Neuronal stem cell (in vitro differentiated cells): ENCODE data around the gene FRRS1L. TPM values are rescaled to one million over a fixed set of nuclear protein-coding genes. Genes with fewer than 3 reads are reported as not detected.

ENCODE experiments used
- DNase-seq: peaks from one replicate; pipeline ENCODE4 v3.0.0-alpha.2; 2013; ENCODE audit warnings: low spot score
- H2AFZ ChIP-seq: one replicate; pipeline ENCODE4 v1.6.1; 2013; ENCODE audit warnings: mild to moderate bottlenecking, low read length, inconsistent platforms
- H2AK5ac ChIP-seq: 2 replicates; pipeline ENCODE4 v1.6.1; 2013; ENCODE audit warnings: low read depth, mild to moderate bottlenecking, inconsistent platforms, low read length, moderate library complexity, mixed read lengths
- H2BK120ac ChIP-seq: 2 replicates; pipeline ENCODE4 v1.6.1; 2013; ENCODE audit warnings: low read depth, mild to moderate bottlenecking, inconsistent platforms, low read length, moderate library complexity, mixed read lengths
- H2BK12ac ChIP-seq: one replicate; pipeline ENCODE4 v1.6.1; 2013; ENCODE audit warnings: low read length, inconsistent platforms
- H2BK15ac ChIP-seq: 2 replicates; pipeline ENCODE4 v1.6.1; 2013; ENCODE audit warnings: mild to moderate bottlenecking, low read length, inconsistent platforms, mixed read lengths
- H2BK5ac ChIP-seq: one replicate; pipeline ENCODE4 v1.6.1; 2013; ENCODE audit warnings: inconsistent platforms, mild to moderate bottlenecking, low read length, moderate library complexity
- H3K14ac ChIP-seq: one replicate; pipeline ENCODE4 v1.6.1; 2013; ENCODE audit warnings: low read length, inconsistent platforms
- H3K18ac ChIP-seq: 2 replicates; pipeline ENCODE4 v1.6.1; 2013; ENCODE audit warnings: low read length, inconsistent platforms
- H3K23ac ChIP-seq: 2 replicates; pipeline ENCODE4 v1.6.1; 2013; ENCODE audit warnings: low read depth, mild to moderate bottlenecking, mixed read lengths, low read length, inconsistent platforms; ENCODE audit not compliant: poor library complexity
- H3K27ac ChIP-seq: replicated peaks from 3 replicates; pipeline ENCODE4 v1.5.1; 2013; ENCODE audit warnings: low read length, inconsistent platforms
- H3K27me3 ChIP-seq, 3 experiments: 2 replicates each; pipeline ENCODE4 v1.6.1; 2013; ENCODE audit warnings: low read length in 3 of 3, mild to moderate bottlenecking in 2 of 3, inconsistent platforms in 1 of 3, low read depth in 1 of 3, mixed read lengths in 1 of 3, moderate library complexity in 1 of 3; ENCODE audit not compliant: control insufficient read depth in 3 of 3, insufficient read depth in 3 of 3
- H3K36me3 ChIP-seq, 2 donors: replicated peaks in 1 of 2; 2 replicates each; pipeline ENCODE4 v1.6.1; 2013; ENCODE audit warnings: low read length in 2 of 2; ENCODE audit not compliant: control insufficient read depth in 2 of 2, insufficient read depth in 2 of 2
- H3K4ac ChIP-seq: 2 replicates; pipeline ENCODE4 v1.6.1; 2013; ENCODE audit warnings: inconsistent platforms, mild to moderate bottlenecking, low read length, moderate library complexity
- H3K4me1 ChIP-seq, 2 donors: 1 replicate in 1 of 2; 2 replicates in 1 of 2; pipeline ENCODE4 v1.6.1; 2013; ENCODE audit warnings: low read length in 2 of 2, low read depth in 1 of 2; ENCODE audit not compliant: control insufficient read depth in 2 of 2, insufficient read depth in 1 of 2
- H3K4me2 ChIP-seq: one replicate; pipeline ENCODE4 v1.6.1; 2013; ENCODE audit warnings: mild to moderate bottlenecking, low read length, inconsistent platforms; ENCODE audit not compliant: insufficient read depth, poor library complexity, severe bottlenecking
- H3K4me3 ChIP-seq, 2 donors: 2 replicates each; pipeline ENCODE4 v1.5.1; 2013; ENCODE audit warnings: low read length in 2 of 2, mild to moderate bottlenecking in 2 of 2, inconsistent platforms in 1 of 2, moderate library complexity in 1 of 2
- H3K79me1 ChIP-seq: one replicate; pipeline ENCODE4 v1.6.1; 2013; ENCODE audit warnings: low read depth, mild to moderate bottlenecking, inconsistent platforms, low read length, moderate library complexity
- H3K9ac ChIP-seq: one replicate; pipeline ENCODE4 v1.6.1; 2013; ENCODE audit warnings: mild to moderate bottlenecking, low read depth, low read length, inconsistent platforms; ENCODE audit not compliant: poor library complexity
- H3K9me3 ChIP-seq, 2 donors: replicated peaks in 1 of 2; 2 replicates each; pipeline versions ENCODE3 to v1.6.1; 2013; ENCODE audit warnings: low read length in 2 of 2, mild to moderate bottlenecking in 2 of 2, inconsistent platforms in 1 of 2, low read depth in 1 of 2, mixed read lengths in 1 of 2, moderate library complexity in 1 of 2; ENCODE audit not compliant: control insufficient read depth in 2 of 2, insufficient read depth in 1 of 2
- H4K8ac ChIP-seq: one replicate; pipeline ENCODE4 v1.6.1; 2013; ENCODE audit warnings: low read depth, mild to moderate bottlenecking, inconsistent platforms, low read length, moderate library complexity
- H4K91ac ChIP-seq: one replicate; pipeline ENCODE4 v1.6.1; 2013; ENCODE audit warnings: low read length, low read depth, mild to moderate bottlenecking, inconsistent platforms; ENCODE audit not compliant: poor library complexity
- WGBS, 2 donors: extraction: QIAGEN DNeasy Blood & Tissue Kit; methylation state at CpG; one replicate each; pipeline ENCODE4 v1.1.7; 2013; ENCODE audit warnings: missing lambda C conversion rate in 2 of 2, mixed read lengths in 1 of 2; ENCODE audit not compliant: insufficient read length in 2 of 2, insufficient replicate concordance in 1 of 2; ENCODE audit errors: extremely low coverage in 2 of 2; 5-methylcytosine and 5-hydroxymethylcytosine counted together
- small RNA-seq: library from polyadenylated mRNA; stranded (forward); fragments of <200 nt; extraction: miRNeasy Mini kit (QIAGEN cat#:217004); gene quantifications from one replicate; pipeline ENCODE3, GENCODE V24; 2013; ENCODE audit not compliant: insufficient read depth

Gene FRRS1L

DNA sequence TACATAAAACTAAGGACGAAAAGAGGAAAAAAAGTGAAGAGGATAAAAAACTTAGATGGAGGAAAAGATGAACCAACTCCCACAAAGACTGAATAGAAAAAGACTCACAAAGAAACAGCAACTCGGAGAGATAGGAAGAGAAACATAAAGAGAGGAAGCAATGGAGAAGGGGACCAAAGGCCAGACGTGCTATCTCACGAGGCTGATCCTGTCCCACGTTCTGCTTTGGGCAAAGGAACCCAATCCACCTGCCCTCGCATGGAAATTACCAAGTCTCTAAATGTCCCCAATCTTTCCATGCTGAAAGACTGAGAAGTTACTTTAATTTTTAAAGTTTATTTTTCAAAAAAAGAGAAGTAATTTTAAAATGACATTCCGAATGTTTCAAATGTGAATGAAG, 83.9 kb downstream of the FRRS1L start:
- Histone ChIP-seq H2BK12ac (no peak overlapping the region), H3K14ac (no peak overlapping the region), H3K23ac (no peak overlapping the region), H2AK5ac (no peak overlapping the region), H2AFZ (no peak overlapping the region), H3K9me3 (no peaks in the 10 kb centered on the region), H3K4me3 (no peak overlapping the region), H3K18ac (no peak overlapping the region), H4K91ac (no peak overlapping the region), H3K4me1 (no peaks in the 10 kb centered on the region), H3K9ac (no peak overlapping the region), H3K27ac (no peak overlapping the region), H3K4ac (no peak overlapping the region), H2BK15ac (no peak overlapping the region), H4K8ac (no peak overlapping the region), H2BK5ac (no peak overlapping the region), H2BK120ac (no peak overlapping the region), H3K36me3 (peaks cover 8 to 98% of the 10 kb centered on the region in 2 donors), H3K27me3 (no peaks in the 10 kb centered on the region), H3K79me1 (peaks cover 2% of the 10 kb centered on the region), H3K4me2 (no peak overlapping the region)
- WGBS, 2 donors: no CpG with 5 or more reads among the region's 7 CpGs
- DNase-seq: no peak

DNA sequence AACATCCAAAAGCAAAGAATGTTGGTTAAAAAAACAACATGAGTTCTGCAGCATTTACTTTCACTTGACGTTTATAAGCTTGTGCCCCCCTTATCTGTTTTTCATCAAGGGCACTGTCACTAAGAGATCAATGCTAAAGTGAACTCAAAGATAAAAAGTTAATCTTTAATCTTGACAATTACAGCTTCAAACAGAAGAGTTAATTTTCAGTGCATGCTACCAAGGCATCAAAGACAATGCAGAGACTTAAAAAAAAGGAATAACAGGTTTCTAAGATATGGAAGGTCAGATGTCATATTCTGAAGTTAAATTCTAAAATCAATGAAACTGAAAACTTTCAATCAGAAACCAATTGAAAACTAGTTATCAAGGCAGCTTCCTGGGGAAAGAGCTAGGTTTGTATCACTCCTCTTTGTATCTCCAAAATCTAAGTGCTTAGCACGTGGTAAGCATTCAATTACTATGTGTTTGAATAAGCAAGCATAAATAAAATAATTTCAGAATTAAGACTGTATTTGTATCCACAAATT, 84.9 kb downstream of the FRRS1L start:
- Histone ChIP-seq H3K4ac (no peak overlapping the region), H4K8ac (no peak overlapping the region), H3K9ac (no peak overlapping the region), H2AFZ (no peak overlapping the region), H3K4me2 (no peak overlapping the region), H3K18ac (no peak overlapping the region), H2AK5ac (no peak overlapping the region), H3K14ac (no peak overlapping the region), H2BK12ac (no peak overlapping the region), H3K79me1 (peaks cover 2% of the 10 kb centered on the region), H3K4me1 (no peaks in the 10 kb centered on the region), H3K4me3 (no peak overlapping the region), H3K23ac (no peak overlapping the region), H4K91ac (no peak overlapping the region), H3K27ac (no peak overlapping the region), H3K27me3 (no peaks in the 10 kb centered on the region), H2BK120ac (no peak overlapping the region), H3K36me3 (peaks cover 8 to 98% of the 10 kb centered on the region in 2 donors), H3K9me3 (no peaks in the 10 kb centered on the region), H2BK5ac (no peak overlapping the region), H2BK15ac (no peak overlapping the region)
- WGBS, 2 donors: no CpG with 5 or more reads among the region's 2 CpGs
- DNase-seq: no peak

Small RNA genes lying within 50 kb of the gene (small RNA-seq; reads per million reads assigned to genes)
- not detected for gene RNU6-984P
